ENCODE results near the gene SKAP2.

- TF ChIP-seq CTCF (conservative IDR thresholded peaks at IDR 0.05 in 1 of 2, IDR thresholded peaks at IDR 0.05 in 1 of 2; ENCODE audit: low read depth in 1 of 2, low read length in 2 of 2) (no peak), EZH2 (IDR thresholded peaks at IDR 0.05; ENCODE audit: low read length, missing control alignments) (no peak)
Observed at GRCh38 chr7:26854876-26855855, 9.2 kb downstream of the SKAP2 start.

Measured in fibroblast of lung (primary cell).